ENCODE measurements around the gene PNPLA8.

The PNPLA8 gene

GRCh38 chr7:108434010-108434409 is 91.9 kb downstream of the PNPLA8 start:
- no peak for DNase-seq

- DNase-seq: no peak
These were observed 94.8 kb downstream of the PNPLA8 start for GRCh38 chr7:108431099-108431498.

GRCh38 chr7:108430664-108431063 is 95.3 kb downstream of the PNPLA8 start:
- DNase-seq: no peak

- DNase-seq: no peak
These were observed 98.2 kb downstream of the PNPLA8 start for GRCh38 chr7:108427766-108428165.

- DNase-seq: no peak
These were observed 100.1 kb downstream of the PNPLA8 start for GRCh38 chr7:108425714-108426275.

- DNase-seq: no peak
These were observed 101.9 kb downstream of the PNPLA8 start for GRCh38 chr7:108424013-108424412.

- no peak for DNase-seq
These were observed 102.6 kb downstream of the PNPLA8 start for GRCh38 chr7:108423089-108423989.

GRCh38 chr7:108421720-108422331 is 104.1 kb downstream of the PNPLA8 start:
- DNase-seq: no peak

All from activated effector memory CD4-positive, alpha-beta T cell treated with Interleukin-2 at 50 U/mL for 16 hours (primary cell).